Endothelial cell (in vitro differentiated cells): ENCODE measurements around the gene ACSF2. TPM values are rescaled to one million over a fixed set of nuclear protein-coding genes. Genes with fewer than 3 reads are reported as not detected.

Experiments
- DNase-seq: peaks from one replicate; pipeline ENCODE4 v3.0.0; 2021; ENCODE audit warnings: low spot score
- H3K27ac Mint-ChIP-seq: one replicate; pipeline ENCODE4 v1.8.0; 2021; ENCODE audit warnings: mixed read lengths, inconsistent platforms; ENCODE audit not compliant: unreplicated experiment
- H3K27me3 Mint-ChIP-seq: one replicate; pipeline ENCODE4 v1.8.0; 2021; ENCODE audit warnings: mild to moderate bottlenecking, moderate library complexity, mixed read lengths, inconsistent platforms; ENCODE audit not compliant: unreplicated experiment
- H3K36me3 Mint-ChIP-seq: one replicate; pipeline ENCODE4 v1.8.0; 2021; ENCODE audit warnings: mild to moderate bottlenecking, low read depth, mixed read lengths, inconsistent platforms; ENCODE audit not compliant: unreplicated experiment
- H3K4me1 Mint-ChIP-seq: one replicate; pipeline ENCODE4 v1.8.0; 2021; ENCODE audit warnings: mild to moderate bottlenecking, mixed read lengths, inconsistent platforms; ENCODE audit not compliant: unreplicated experiment
- H3K4me3 Mint-ChIP-seq: one replicate; pipeline ENCODE4 v1.8.0; 2021; ENCODE audit warnings: mild to moderate bottlenecking, mixed read lengths, inconsistent platforms; ENCODE audit not compliant: unreplicated experiment
- H3K9me3 Mint-ChIP-seq: one replicate; pipeline ENCODE4 v1.8.0; 2021; ENCODE audit warnings: mixed read lengths, inconsistent platforms; ENCODE audit not compliant: unreplicated experiment
- long read RNA-seq: library from polyadenylated mRNA; unstranded; transcript quantifications from one replicate; pipeline ENCODE4 v2.0.0, GENCODE V29; 2020; ENCODE audit not compliant: unreplicated experiment
- total RNA-seq: library from RNA; stranded (reverse); fragmentation: NEBNext Ultra II Directional; extraction: Animal tissue kit (Norgen Biotek cat#: 25700); gene quantifications from one replicate; pipeline ENCODE4 v1.2.1, GENCODE V29; 2021; ENCODE audit not compliant: unreplicated experiment
- TF ChIP-seq, protein P1 (sequence below): fragments of 200-600 bp; sonication (generic); IDR thresholded peaks from one replicate; pipeline ENCODE4 v1.5.0; 2021; ENCODE audit warnings: antibody characterized with exemption; ENCODE audit not compliant: unreplicated experiment

The ACSF2 gene, protein sequence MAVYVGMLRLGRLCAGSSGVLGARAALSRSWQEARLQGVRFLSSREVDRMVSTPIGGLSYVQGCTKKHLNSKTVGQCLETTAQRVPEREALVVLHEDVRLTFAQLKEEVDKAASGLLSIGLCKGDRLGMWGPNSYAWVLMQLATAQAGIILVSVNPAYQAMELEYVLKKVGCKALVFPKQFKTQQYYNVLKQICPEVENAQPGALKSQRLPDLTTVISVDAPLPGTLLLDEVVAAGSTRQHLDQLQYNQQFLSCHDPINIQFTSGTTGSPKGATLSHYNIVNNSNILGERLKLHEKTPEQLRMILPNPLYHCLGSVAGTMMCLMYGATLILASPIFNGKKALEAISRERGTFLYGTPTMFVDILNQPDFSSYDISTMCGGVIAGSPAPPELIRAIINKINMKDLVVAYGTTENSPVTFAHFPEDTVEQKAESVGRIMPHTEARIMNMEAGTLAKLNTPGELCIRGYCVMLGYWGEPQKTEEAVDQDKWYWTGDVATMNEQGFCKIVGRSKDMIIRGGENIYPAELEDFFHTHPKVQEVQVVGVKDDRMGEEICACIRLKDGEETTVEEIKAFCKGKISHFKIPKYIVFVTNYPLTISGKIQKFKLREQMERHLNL
- total RNA-seq = 51.0 TPM
- long read RNA-seq, transcript ACSF2-201 (16 exons, 2,235 nt) = major isoform, 27 of 35 reads
- long read RNA-seq, partial matches to known transcripts = 2 of 35 reads
- long read RNA-seq, other reads (novel, unspliced or antisense) = 5 of 35 reads

- H3K36me3 Mint-ChIP-seq = peaks cover 9% of the 10 kb centered on the region
- TF ChIP-seq, protein P1, sequence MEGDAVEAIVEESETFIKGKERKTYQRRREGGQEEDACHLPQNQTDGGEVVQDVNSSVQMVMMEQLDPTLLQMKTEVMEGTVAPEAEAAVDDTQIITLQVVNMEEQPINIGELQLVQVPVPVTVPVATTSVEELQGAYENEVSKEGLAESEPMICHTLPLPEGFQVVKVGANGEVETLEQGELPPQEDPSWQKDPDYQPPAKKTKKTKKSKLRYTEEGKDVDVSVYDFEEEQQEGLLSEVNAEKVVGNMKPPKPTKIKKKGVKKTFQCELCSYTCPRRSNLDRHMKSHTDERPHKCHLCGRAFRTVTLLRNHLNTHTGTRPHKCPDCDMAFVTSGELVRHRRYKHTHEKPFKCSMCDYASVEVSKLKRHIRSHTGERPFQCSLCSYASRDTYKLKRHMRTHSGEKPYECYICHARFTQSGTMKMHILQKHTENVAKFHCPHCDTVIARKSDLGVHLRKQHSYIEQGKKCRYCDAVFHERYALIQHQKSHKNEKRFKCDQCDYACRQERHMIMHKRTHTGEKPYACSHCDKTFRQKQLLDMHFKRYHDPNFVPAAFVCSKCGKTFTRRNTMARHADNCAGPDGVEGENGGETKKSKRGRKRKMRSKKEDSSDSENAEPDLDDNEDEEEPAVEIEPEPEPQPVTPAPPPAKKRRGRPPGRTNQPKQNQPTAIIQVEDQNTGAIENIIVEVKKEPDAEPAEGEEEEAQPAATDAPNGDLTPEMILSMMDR = no peak
- H3K4me3 Mint-ChIP-seq = peak within 1 kb of the TSS; percentile 89
- no peaks in the 10 kb centered on the region for H3K9me3 Mint-ChIP-seq
- peak within 1 kb of the TSS; percentile 77 for H3K27ac Mint-ChIP-seq
- DNase-seq = peak; percentile 65
- peaks cover 9% of the 10 kb centered on the region for H3K27me3 Mint-ChIP-seq
- H3K4me1 Mint-ChIP-seq = peaks cover 19% of the 10 kb centered on the region
These were observed at the start of gene ACSF2 for GRCh38 chr17:50425682-50426471. ACSF2 (plus strand) TSS chr17:50426218; CDS start chr17:50426262, 44 bp downstream.

GRCh38 chr17:50379351-50380132 lies 46.5 kb upstream of the ACSF2 start:
- H3K27ac Mint-ChIP-seq = peak overlapping the region; percentile 18
- H3K27me3 Mint-ChIP-seq = no peaks in the 10 kb centered on the region
- H3K9me3 Mint-ChIP-seq = no peaks in the 10 kb centered on the region
- H3K36me3 Mint-ChIP-seq = peaks cover 26% of the 10 kb centered on the region
- no peak for DNase-seq
- peaks cover 2% of the 10 kb centered on the region for H3K4me1 Mint-ChIP-seq
- TF ChIP-seq, protein P1 = no peak
- no peak overlapping the region for H3K4me3 Mint-ChIP-seq

- H3K4me3 Mint-ChIP-seq = no peak overlapping the region
These were observed 45.4 kb upstream of the ACSF2 start for GRCh38 chr17:50380369-50381259.

More at GRCh38 chr17:50380369-50381259, 45.4 kb upstream of the ACSF2 start:
- peaks cover under 1% of the 10 kb centered on the region for H3K4me1 Mint-ChIP-seq
- TF ChIP-seq, protein P1 = no peak
- H3K27me3 Mint-ChIP-seq = no peaks in the 10 kb centered on the region
- no peak for DNase-seq
- no peak overlapping the region for H3K27ac Mint-ChIP-seq
- H3K36me3 Mint-ChIP-seq = peaks cover 37% of the 10 kb centered on the region
- H3K9me3 Mint-ChIP-seq = no peaks in the 10 kb centered on the region
